SU-DHL-6 (cell line): ENCODE measurements around the gene CABP2.
"Not testable (repeated sequence)": the region's sequence is repeated elsewhere in the genome, so short reads cannot be mapped to it uniquely, and the experiment has no call there.

ENCODE experiments used
- CTCF ChIP-seq: fragments of 200-600 bp; sonication (generic); IDR thresholded peaks from one replicate; pipeline ENCODE4 v1.5.1; 2017; ENCODE audit warnings: antibody characterized with exemption, mild to moderate bottlenecking, low read length, moderate library complexity; ENCODE audit not compliant: insufficient read depth, poor library complexity, severe bottlenecking
- EZH2phosphoT487 ChIP-seq: fragments of 200-600 bp; sonication (generic), shearing (Covaris generic); conservative IDR thresholded peaks from 2 replicates; pipeline ENCODE4 v1.6.1; 2018; ENCODE audit warnings: mild to moderate bottlenecking, antibody characterized with exemption, low read length, moderate library complexity, mixed read lengths

- TF ChIP-seq CTCF, EZH2phosphoT487: not testable (repeated sequence)
Measured at GRCh38 chr11:67563705-67564114, 40.5 kb upstream of the CABP2 start.
